Keratinocyte (primary cell): ENCODE data around the gene EHHADH. TPM values are rescaled to one million over a fixed set of nuclear protein-coding genes. Genes with fewer than 3 reads are reported as not detected.

Experiments used
- DNase-seq: peaks from one replicate; pipeline ENCODE4 v3.0.0-alpha.2; 2011; ENCODE audit warnings: low read depth, missing footprints, low spot score
- FAIRE-seq: peaks from 2 replicates; lab custom pipeline; 2011; peaks lifted over from hg19 to GRCh38; lab: Jason Lieb, UNC
- H2AFZ ChIP-seq: 2 replicates; pipeline ENCODE4 v1.6.0; 2012; ENCODE audit warnings: low read length, control low read depth, inconsistent platforms; ENCODE audit not compliant: control insufficient read depth
- H3K27ac ChIP-seq: 2 replicates; pipeline ENCODE4 v1.5.1; 2011; ENCODE audit warnings: low read length; ENCODE audit not compliant: control insufficient read depth, insufficient read depth
- H3K27me3 ChIP-seq: 3 replicates; pipeline ENCODE4 v1.6.0; 2011; ENCODE audit warnings: low read length; ENCODE audit not compliant: control insufficient read depth, insufficient read depth; ENCODE audit errors: extremely low read depth
- H3K36me3 ChIP-seq, 2 experiments: 2 replicates in 1 of 2; 3 replicates in 1 of 2; pipeline ENCODE4 v1.5.1; 2011; ENCODE audit warnings: low read length in 2 of 2, mild to moderate bottlenecking in 1 of 2; ENCODE audit not compliant: control insufficient read depth in 2 of 2, insufficient read depth in 2 of 2; ENCODE audit errors: extremely low read depth in 1 of 2
- H3K4me1 ChIP-seq: 3 replicates; pipeline ENCODE4 v1.5.1; 2011; ENCODE audit warnings: low read length; ENCODE audit not compliant: control insufficient read depth, insufficient read depth; ENCODE audit errors: extremely low read depth
- H3K4me2 ChIP-seq: 3 replicates; pipeline ENCODE4 v1.6.0; 2011; ENCODE audit warnings: low read depth, low read length; ENCODE audit not compliant: control insufficient read depth, insufficient read depth; ENCODE audit errors: extremely low read depth
- H3K4me3 ChIP-seq, 3 experiments: fragments of 200-600 bp in 1 of 3; sonication (generic) in 1 of 3; 2 replicates in 2 of 3; 3 replicates in 1 of 3; pipeline ENCODE4 v1.5.1; 2011 to 2016; ENCODE audit warnings: low read length in 3 of 3, mild to moderate bottlenecking in 3 of 3, control low read depth in 2 of 3, inconsistent platforms in 1 of 3, low read depth in 1 of 3, mixed read lengths in 1 of 3, mixed run types in 1 of 3, moderate library complexity in 1 of 3; ENCODE audit not compliant: control insufficient read depth in 2 of 3, insufficient read depth in 2 of 3; ENCODE audit errors: extremely low read depth in 1 of 3
- H3K79me2 ChIP-seq: 2 replicates; pipeline ENCODE4 v1.6.0; 2012; ENCODE audit warnings: low read length; ENCODE audit not compliant: control insufficient read depth, insufficient read depth
- H3K9ac ChIP-seq: 3 replicates; pipeline ENCODE4 v1.6.0; 2011; ENCODE audit warnings: low read length; ENCODE audit not compliant: control insufficient read depth, insufficient read depth; ENCODE audit errors: extremely low read depth
- H3K9me1 ChIP-seq: 3 replicates; pipeline ENCODE4 v1.6.0; 2011; ENCODE audit warnings: low read length; ENCODE audit not compliant: control insufficient read depth, insufficient read depth; ENCODE audit errors: extremely low read depth
- H3K9me3 ChIP-seq: 2 replicates; pipeline ENCODE4 v1.5.1; 2012; ENCODE audit warnings: low read depth, low read length; ENCODE audit not compliant: control insufficient read depth
- H4K20me1 ChIP-seq: 3 replicates; pipeline ENCODE4 v1.6.0; 2011; ENCODE audit warnings: low read length; ENCODE audit not compliant: control insufficient read depth, insufficient read depth; ENCODE audit errors: extremely low read depth
- EZH2 ChIP-seq: IDR thresholded peaks from one replicate; pipeline ENCODE4 v1.6.1; 2012; ENCODE audit warnings: inconsistent platforms, mild to moderate bottlenecking, low read length, moderate library complexity
- dilution Hi-C: fragments of 300-500 bp; cut with MboI; formaldehyde crosslinking; loops from one replicate; pipeline ENCODE4 v1.7.0; 2020; ENCODE audit warnings: low sequenced_read_pairs; ENCODE audit not compliant: extremely low pct_ligation_motif_present
- polyA plus RNA-seq, 5 experiments: library from polyadenylated mRNA; depleted of rRNA in 3 of 5; stranded (reverse) in 3 of 5; stranded (forward) in 1 of 5; unstranded in 1 of 5; fragments of >200 nt; gene quantifications; 1 replicate in 1 of 5; 2 replicates in 3 of 5; 3 replicates in 1 of 5; pipeline versions ENCODE4 v1.2.1 to v1.2.3, GENCODE V29; 2011 to 2012; ENCODE audit warnings: missing spikeins in 2 of 5, low read depth in 1 of 5, low replicate concordance in 1 of 5
- TF ChIP-seq, protein P1 (sequence below), 3 experiments: IDR thresholded peaks in 1 of 3; conservative IDR thresholded peaks in 1 of 3; optimal IDR thresholded peaks in 1 of 3; 2 replicates in 2 of 3; 3 replicates in 1 of 3; pipeline versions ENCODE3 to v1.5.1; 2011; ENCODE audit warnings: low read length in 3 of 3, mild to moderate bottlenecking in 3 of 3, moderate library complexity in 2 of 3, control low read depth in 1 of 3, inconsistent platforms in 1 of 3; ENCODE audit not compliant: insufficient read depth in 2 of 3; ENCODE audit errors: extremely low read depth in 1 of 3

EHHADH gene
- polyA plus RNA-seq, 1 donor (not counting 4 experiments of a cell fraction or from before 2014, with no cell fraction given), result 5.6 TPM

DNA sequence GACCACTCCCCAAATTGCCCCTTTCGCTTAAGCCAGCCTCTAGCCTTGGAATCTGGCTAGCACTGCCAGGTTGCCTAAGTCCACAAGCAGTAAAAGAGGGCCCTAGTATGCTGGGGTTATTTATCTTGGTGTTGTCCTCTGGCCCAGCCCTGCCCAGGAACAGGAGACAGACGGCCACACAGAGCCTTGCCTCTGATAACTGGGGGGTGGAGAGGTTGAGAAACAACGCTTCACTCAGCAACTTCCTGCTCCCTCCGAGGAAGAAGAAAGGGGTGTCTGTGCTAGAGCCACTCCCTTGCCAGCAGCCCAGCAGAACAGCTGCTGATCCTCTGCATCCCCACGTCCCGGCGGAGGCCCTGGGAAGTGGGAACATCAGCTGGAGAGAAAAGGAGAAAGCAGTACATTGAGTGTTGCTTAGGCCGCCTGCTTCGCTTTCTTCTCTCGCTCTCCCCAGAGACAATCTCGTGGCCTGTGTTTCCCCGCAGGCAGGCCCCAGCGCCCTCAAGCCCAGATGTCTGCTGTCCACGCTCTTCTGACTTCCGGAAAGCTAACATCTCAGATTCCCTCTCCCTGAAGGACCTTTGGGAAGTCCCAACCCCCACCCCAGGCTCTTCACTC is 78.4 kb downstream of the EHHADH start:
- FAIRE-seq (no peak), DNase-seq (no peak)
- Histone ChIP-seq H3K4me3 (no peak overlapping the region), H3K4me1 (no peaks in the 10 kb centered on the region), H3K9ac (no peak overlapping the region), H4K20me1 (no peaks in the 10 kb centered on the region), H3K4me2 (no peak overlapping the region), H3K79me2 (no peaks in the 10 kb centered on the region), H3K9me3 (no peaks in the 10 kb centered on the region), H3K27ac (no peak overlapping the region), H2AFZ (no peak overlapping the region), H3K27me3 (peaks cover 3% of the 10 kb centered on the region), H3K36me3 (no peaks in the 10 kb centered on the region), H3K9me1 (no peaks in the 10 kb centered on the region)
- dilution Hi-C loops, result no loop called here
- TF ChIP-seq EZH2, result no peak
- TF ChIP-seq, protein P1, sequence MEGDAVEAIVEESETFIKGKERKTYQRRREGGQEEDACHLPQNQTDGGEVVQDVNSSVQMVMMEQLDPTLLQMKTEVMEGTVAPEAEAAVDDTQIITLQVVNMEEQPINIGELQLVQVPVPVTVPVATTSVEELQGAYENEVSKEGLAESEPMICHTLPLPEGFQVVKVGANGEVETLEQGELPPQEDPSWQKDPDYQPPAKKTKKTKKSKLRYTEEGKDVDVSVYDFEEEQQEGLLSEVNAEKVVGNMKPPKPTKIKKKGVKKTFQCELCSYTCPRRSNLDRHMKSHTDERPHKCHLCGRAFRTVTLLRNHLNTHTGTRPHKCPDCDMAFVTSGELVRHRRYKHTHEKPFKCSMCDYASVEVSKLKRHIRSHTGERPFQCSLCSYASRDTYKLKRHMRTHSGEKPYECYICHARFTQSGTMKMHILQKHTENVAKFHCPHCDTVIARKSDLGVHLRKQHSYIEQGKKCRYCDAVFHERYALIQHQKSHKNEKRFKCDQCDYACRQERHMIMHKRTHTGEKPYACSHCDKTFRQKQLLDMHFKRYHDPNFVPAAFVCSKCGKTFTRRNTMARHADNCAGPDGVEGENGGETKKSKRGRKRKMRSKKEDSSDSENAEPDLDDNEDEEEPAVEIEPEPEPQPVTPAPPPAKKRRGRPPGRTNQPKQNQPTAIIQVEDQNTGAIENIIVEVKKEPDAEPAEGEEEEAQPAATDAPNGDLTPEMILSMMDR (optimal IDR thresholded peaks at IDR 0.05 in 1 of 3, IDR thresholded peaks at IDR 0.05 in 1 of 3, conservative IDR thresholded peaks at IDR 0.05 in 1 of 3; ENCODE audit: extremely low read depth in 1 of 3, insufficient read depth in 2 of 3, low read length in 3 of 3), result no peak

DNA sequence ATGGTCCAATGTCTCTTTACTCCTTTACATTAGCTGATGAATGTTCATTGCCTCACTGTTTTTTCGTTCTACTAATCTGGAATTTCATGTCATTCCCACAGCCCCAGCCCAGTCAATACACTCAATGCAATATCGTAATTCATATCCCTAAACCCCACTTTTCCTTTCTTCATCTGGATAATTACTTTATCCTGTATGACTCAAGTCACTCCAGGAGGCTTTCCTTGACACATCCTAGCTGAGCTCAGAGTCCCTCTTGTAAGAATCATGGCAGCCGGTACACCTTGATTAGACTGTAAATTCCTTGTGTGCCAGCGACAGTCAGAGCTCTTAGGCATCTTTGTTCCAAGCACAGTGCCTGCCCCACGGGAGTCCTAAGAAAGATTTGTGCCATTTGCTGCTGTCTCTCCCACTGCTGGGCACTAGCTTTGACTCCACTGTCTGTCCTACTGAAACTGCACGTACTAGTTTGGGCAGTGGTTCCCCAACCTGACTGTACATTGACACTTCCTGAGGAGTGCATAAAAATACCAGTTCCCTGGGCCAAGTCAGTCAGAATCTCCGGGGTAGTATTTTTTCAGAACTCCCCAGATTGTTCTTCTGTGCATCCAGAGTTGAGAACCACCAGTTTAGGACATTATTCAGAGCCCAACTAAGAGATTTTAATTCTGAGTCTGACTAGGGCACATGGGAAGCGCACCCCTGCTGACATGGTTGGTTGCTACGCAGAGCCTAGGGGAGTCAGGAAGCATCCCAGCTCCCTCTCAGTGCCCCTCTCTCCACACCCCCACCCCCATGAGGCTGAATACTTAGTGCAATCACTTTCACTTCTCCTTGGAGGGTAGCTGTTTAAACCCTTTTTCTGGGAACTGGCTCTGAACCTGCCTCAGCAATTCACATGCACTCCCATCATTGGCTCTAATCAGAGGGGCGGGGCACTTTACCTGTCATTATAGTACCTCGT is 81.5 kb downstream of the EHHADH start:
- dilution Hi-C loops, result no loop called here
- Histone ChIP-seq H3K27me3 (no peaks in the 10 kb centered on the region), H3K9me3 (no peaks in the 10 kb centered on the region), H3K79me2 (no peaks in the 10 kb centered on the region), H3K27ac (no peak overlapping the region), H3K4me3 (no peak overlapping the region), H3K4me2 (no peak overlapping the region), H3K36me3 (no peaks in the 10 kb centered on the region), H4K20me1 (no peaks in the 10 kb centered on the region), H3K9ac (no peak overlapping the region), H3K4me1 (no peaks in the 10 kb centered on the region), H3K9me1 (no peaks in the 10 kb centered on the region), H2AFZ (no peak overlapping the region)
- no peak for TF ChIP-seq EZH2
- TF ChIP-seq, protein P1 (optimal IDR thresholded peaks at IDR 0.05 in 1 of 3, IDR thresholded peaks at IDR 0.05 in 1 of 3, conservative IDR thresholded peaks at IDR 0.05 in 1 of 3; ENCODE audit: extremely low read depth in 1 of 3, insufficient read depth in 2 of 3, low read length in 3 of 3), result no peak
- FAIRE-seq (no peak), DNase-seq (no peak)
